IPS DF 4.7 (cell line): ENCODE data around the gene PCNX3.

Experiments used
- DNase-seq: peaks from one replicate; pipeline ENCODE4 v3.0.0-alpha.2; 2013; ENCODE audit warnings: low spot score; ENCODE audit errors: extremely low read depth

The PCNX3 gene

GRCh38 chr11:65619281-65619928 lies 3.8 kb downstream of the PCNX3 start:
- no peak for DNase-seq

- no peak for DNase-seq
These were observed 5.1 kb downstream of the PCNX3 start for GRCh38 chr11:65620666-65621065.

GRCh38 chr11:65621460-65621859 lies 5.9 kb downstream of the PCNX3 start:
- no peak for DNase-seq

- DNase-seq = no peak
These were observed 6.4 kb downstream of the PCNX3 start for GRCh38 chr11:65622011-65622410.

- DNase-seq = no peak
These were observed 7.6 kb downstream of the PCNX3 start for GRCh38 chr11:65623177-65623576.

GRCh38 chr11:65623852-65624616 lies 8.5 kb downstream of the PCNX3 start:
- no peak for DNase-seq

- no peak for DNase-seq
These were observed 9.5 kb downstream of the PCNX3 start for GRCh38 chr11:65624931-65625627.

- DNase-seq = no peak
These were observed 10.2 kb downstream of the PCNX3 start for GRCh38 chr11:65625628-65626342.

GRCh38 chr11:65627202-65627601 lies 11.6 kb downstream of the PCNX3 start:
- DNase-seq = no peak

GRCh38 chr11:65629579-65629978 lies 14.0 kb downstream of the PCNX3 start:
- DNase-seq = no peak

- no peak for DNase-seq
These were observed 14.6 kb downstream of the PCNX3 start for GRCh38 chr11:65630215-65630614.

GRCh38 chr11:65633390-65634108 lies 18.0 kb downstream of the PCNX3 start:
- no peak for DNase-seq

GRCh38 chr11:65634109-65634436 lies 18.5 kb downstream of the PCNX3 start:
- no peak for DNase-seq

- DNase-seq = no peak
These were observed 18.9 kb downstream of the PCNX3 start for GRCh38 chr11:65634440-65634839.

- DNase-seq = no peak
These were observed 19.5 kb downstream of the PCNX3 start for GRCh38 chr11:65634905-65635731.

GRCh38 chr11:65636108-65637031 lies 20.8 kb downstream of the PCNX3 start:
- DNase-seq = no peak

GRCh38 chr11:65637032-65637557 lies 21.5 kb downstream of the PCNX3 start:
- no peak for DNase-seq

- no peak for DNase-seq
These were observed 22.3 kb downstream of the PCNX3 start, which contains the start of gene SIPA1 for GRCh38 chr11:65637794-65638419. TSS of gene SIPA1 (plus strand) at chr11:65638101. CDS start at chr11:65640922, 2,821 bp downstream.
